HG03060 (cell line): ENCODE measurements around the gene HBP1.

Experiments
- ATAC-seq: cut with Tn5 transposase; IDR thresholded peaks from one replicate; pipeline ENCODE4 v1.9.1; 2021; ENCODE audit warnings: low read depth, moderate number of reproducible peaks; ENCODE audit not compliant: unreplicated experiment

The HBP1 gene

GRCh38 chr7:107180378-107180777, 11.6 kb downstream of the HBP1 start:
- no peak for ATAC-seq

GRCh38 chr7:107181172-107181571, 12.4 kb downstream of the HBP1 start:
- no peak for ATAC-seq

GRCh38 chr7:107185716-107186115, 16.9 kb downstream of the HBP1 start:
- ATAC-seq, result no peak

- ATAC-seq, result no peak
Observed at GRCh38 chr7:107186240-107186639, 17.4 kb downstream of the HBP1 start.

- no peak for ATAC-seq
Observed at GRCh38 chr7:107187774-107188173, 19.0 kb downstream of the HBP1 start.

- ATAC-seq, result no peak
Observed at GRCh38 chr7:107190090-107190489, 21.3 kb downstream of the HBP1 start.

- no peak for ATAC-seq
Observed at GRCh38 chr7:107194052-107194451, 25.2 kb downstream of the HBP1 start.

GRCh38 chr7:107196834-107197610, 28.2 kb downstream of the HBP1 start:
- ATAC-seq, result no peak

- no peak for ATAC-seq
Observed at GRCh38 chr7:107201795-107202450, 33.1 kb downstream of the HBP1 start.

- no peak for ATAC-seq
Observed at GRCh38 chr7:107203607-107204006, 34.8 kb downstream of the HBP1 start.

GRCh38 chr7:107206136-107206535, 37.3 kb downstream of the HBP1 start:
- ATAC-seq, result no peak

GRCh38 chr7:107206706-107207105, 37.9 kb downstream of the HBP1 start:
- no peak for ATAC-seq

- no peak for ATAC-seq
Observed at GRCh38 chr7:107207459-107207858, 38.7 kb downstream of the HBP1 start.

GRCh38 chr7:107208024-107208521, 39.3 kb downstream of the HBP1 start:
- ATAC-seq, result no peak

GRCh38 chr7:107208563-107208962, 39.8 kb downstream of the HBP1 start:
- no peak for ATAC-seq

- ATAC-seq, result no peak
Observed at GRCh38 chr7:107209565-107209964, 40.8 kb downstream of the HBP1 start.

GRCh38 chr7:107210400-107210799, 41.6 kb downstream of the HBP1 start:
- ATAC-seq, result no peak

- ATAC-seq, result no peak
Observed at GRCh38 chr7:107212725-107213124, 43.9 kb downstream of the HBP1 start.

- ATAC-seq, result no peak
Observed at GRCh38 chr7:107213193-107213788, 44.5 kb downstream of the HBP1 start.

GRCh38 chr7:107213945-107214344, 45.1 kb downstream of the HBP1 start:
- no peak for ATAC-seq

- ATAC-seq, result no peak
Observed at GRCh38 chr7:107219563-107220244, 50.9 kb downstream of the HBP1 start.
